H9 (cell line): ENCODE results near the gene SH2D2A. TPM values are rescaled to one million over a fixed set of nuclear protein-coding genes. Genes with fewer than 3 reads are reported as not detected.

ENCODE experiments used
- DNase-seq: peaks from one replicate; pipeline ENCODE4 v3.0.0-alpha.2; 2017
- H2AFZ ChIP-seq: one replicate; pipeline ENCODE4 v1.6.1; 2013; ENCODE audit warnings: mild to moderate bottlenecking, low read length, control low read depth, moderate library complexity
- H2AK5ac ChIP-seq: 2 replicates; pipeline ENCODE4 v1.6.1; 2013; ENCODE audit warnings: low read length, control low read depth, mixed read lengths; ENCODE audit not compliant: insufficient read length
- H2BK120ac ChIP-seq: one replicate; pipeline ENCODE4 v1.6.1; 2013; ENCODE audit warnings: low read depth, mild to moderate bottlenecking, low read length, control low read depth, inconsistent platforms; ENCODE audit not compliant: poor library complexity, severe bottlenecking
- H2BK12ac ChIP-seq: 2 replicates; pipeline ENCODE4 v1.6.1; 2013; ENCODE audit warnings: low read length, control low read depth, mixed read lengths, low read depth; ENCODE audit not compliant: insufficient read length
- H2BK15ac ChIP-seq: 2 replicates; pipeline ENCODE4 v1.6.1; 2013; ENCODE audit warnings: low read depth, low read length, control low read depth
- H2BK20ac ChIP-seq: one replicate; pipeline ENCODE4 v1.6.1; 2013; ENCODE audit warnings: low read depth, mild to moderate bottlenecking, low read length, control low read depth, inconsistent platforms; ENCODE audit not compliant: poor library complexity, severe bottlenecking
- H2BK5ac ChIP-seq: 2 replicates; pipeline ENCODE4 v1.6.1; 2013; ENCODE audit warnings: low read length, control low read depth, mixed read lengths; ENCODE audit not compliant: insufficient read length
- H3K14ac ChIP-seq: 2 replicates; pipeline ENCODE4 v1.6.1; 2013; ENCODE audit warnings: low read length, control low read depth; ENCODE audit not compliant: insufficient read depth
- H3K18ac ChIP-seq: 2 replicates; pipeline ENCODE4 v1.6.1; 2013; ENCODE audit warnings: low read depth, mild to moderate bottlenecking, mixed read lengths, low read length, control low read depth; ENCODE audit not compliant: insufficient read length
- H3K23ac ChIP-seq: 2 replicates; pipeline ENCODE4 v1.6.1; 2013; ENCODE audit warnings: low read length, control low read depth, mixed read lengths, low read depth; ENCODE audit not compliant: insufficient read length
- H3K23me2 ChIP-seq: 2 replicates; pipeline ENCODE4 v1.6.1; 2013; ENCODE audit warnings: low read depth, mild to moderate bottlenecking, mixed read lengths, low read length, control low read depth; ENCODE audit not compliant: insufficient read length, poor library complexity, severe bottlenecking
- H3K27ac ChIP-seq: 2 replicates; pipeline ENCODE4 v1.5.1; 2013; ENCODE audit warnings: low read length, control low read depth, mixed read lengths, low read depth; ENCODE audit not compliant: insufficient read length
- H3K27me3 ChIP-seq: 2 replicates; pipeline ENCODE4 v1.6.1; 2013; ENCODE audit warnings: low read length, control low read depth, inconsistent platforms; ENCODE audit not compliant: insufficient read depth
- H3K4ac ChIP-seq: 2 replicates; pipeline ENCODE4 v1.6.1; 2013; ENCODE audit warnings: low read depth, mild to moderate bottlenecking, control low read depth, inconsistent platforms, low read length, moderate library complexity
- H3K4me1 ChIP-seq: 2 replicates; pipeline ENCODE4 v1.6.1; 2013; ENCODE audit warnings: low read length, control low read depth, inconsistent platforms; ENCODE audit not compliant: insufficient read depth
- H3K4me2 ChIP-seq: 2 replicates; pipeline ENCODE4 v1.6.1; 2013; ENCODE audit warnings: low read length, control low read depth, mixed read lengths; ENCODE audit not compliant: insufficient read length, insufficient read depth
- H3K56ac ChIP-seq: 2 replicates; pipeline ENCODE4 v1.6.1; 2013; ENCODE audit warnings: low read depth, mild to moderate bottlenecking, mixed read lengths, low read length, control low read depth; ENCODE audit not compliant: insufficient read length
- H3K79me1 ChIP-seq: 2 replicates; pipeline ENCODE4 v1.6.1; 2013; ENCODE audit warnings: low read depth, mild to moderate bottlenecking, moderate library complexity, low read length, control low read depth, inconsistent platforms; ENCODE audit not compliant: insufficient read depth, poor library complexity, severe bottlenecking
- H3K79me2 ChIP-seq: 2 replicates; pipeline ENCODE4 v1.6.1; 2013; ENCODE audit warnings: low read length, control low read depth, inconsistent platforms; ENCODE audit not compliant: insufficient read depth
- H3K9ac ChIP-seq: 2 replicates; pipeline ENCODE4 v1.6.1; 2013; ENCODE audit warnings: low read length, control low read depth, mixed read lengths; ENCODE audit not compliant: insufficient read length; ENCODE audit errors: extremely low read depth
- H3K9me3 ChIP-seq: one replicate; pipeline ENCODE4 v1.6.1; 2013; ENCODE audit warnings: low read depth, low read length, inconsistent platforms; ENCODE audit not compliant: control insufficient read depth
- H3T11ph ChIP-seq: one replicate; pipeline ENCODE4 v1.6.1; 2013; ENCODE audit warnings: mild to moderate bottlenecking, low read length, control low read depth, inconsistent platforms
- H4K20me1 ChIP-seq: one replicate; pipeline ENCODE4 v1.6.1; 2013; ENCODE audit not compliant: control insufficient read depth, insufficient read length, insufficient read depth
- H4K5ac ChIP-seq: 2 replicates; pipeline ENCODE4 v1.6.1; 2013; ENCODE audit warnings: low read depth, mild to moderate bottlenecking, mixed read lengths, low read length, control low read depth; ENCODE audit not compliant: insufficient read length
- H4K8ac ChIP-seq: replicated peaks from 2 replicates; pipeline ENCODE4 v1.6.1; 2013; ENCODE audit warnings: low read length, control low read depth, mixed read lengths, low read depth; ENCODE audit not compliant: insufficient read length
- H4K91ac ChIP-seq: 2 replicates; pipeline ENCODE4 v1.6.1; 2013; ENCODE audit warnings: low read depth, mild to moderate bottlenecking, moderate library complexity, mixed read lengths, low read length, control low read depth; ENCODE audit not compliant: insufficient read length
- H3K27ac Mint-ChIP-seq, 3 experiments: 2 replicates in 2 of 3; 3 replicates in 1 of 3; pipeline ENCODE4 v1.8.0; 2020 to 2021; ENCODE audit warnings: mixed read lengths in 3 of 3, mild to moderate bottlenecking in 1 of 3, moderate library complexity in 1 of 3
- H3K27me3 Mint-ChIP-seq: 2 replicates; pipeline ENCODE4 v1.8.0; 2021; ENCODE audit warnings: low read depth, mild to moderate bottlenecking, moderate library complexity, mixed read lengths
- H3K36me3 Mint-ChIP-seq, 3 experiments: 2 replicates in 2 of 3; 3 replicates in 1 of 3; pipeline ENCODE4 v1.8.0; 2020 to 2021; ENCODE audit warnings: low read depth in 3 of 3, mixed read lengths in 3 of 3; ENCODE audit not compliant: insufficient read depth in 1 of 3
- H3K4me1 Mint-ChIP-seq, 2 experiments: 2 replicates each; pipeline ENCODE4 v1.8.0; 2020; ENCODE audit warnings: mixed read lengths in 2 of 2
- H3K4me3 Mint-ChIP-seq, 2 experiments: 2 replicates in 1 of 2; 3 replicates in 1 of 2; pipeline ENCODE4 v1.8.0; 2020 to 2021; ENCODE audit warnings: mild to moderate bottlenecking in 2 of 2, mixed read lengths in 2 of 2, moderate library complexity in 1 of 2
- H3K9me3 Mint-ChIP-seq, 2 experiments: 2 replicates in 1 of 2; 3 replicates in 1 of 2; pipeline ENCODE4 v1.8.0; 2020; ENCODE audit warnings: mild to moderate bottlenecking in 2 of 2, mixed read lengths in 2 of 2, moderate library complexity in 1 of 2
- CTCF ChIP-seq: fragments of 200-600 bp; sonication (generic); conservative IDR thresholded peaks from 3 replicates; pipeline ENCODE4 v1.8.0; 2021; ENCODE audit warnings: antibody characterized with exemption, mild to moderate bottlenecking
- WGBS: extraction: QIAGEN DNeasy Blood & Tissue Kit; methylation state at CpG from one replicate; pipeline ENCODE4 v1.1.7; 2013; ENCODE audit warnings: missing lambda C conversion rate, low lambda C conversion rate, mixed read lengths; ENCODE audit not compliant: insufficient read length; ENCODE audit errors: extremely low coverage; 5-methylcytosine and 5-hydroxymethylcytosine counted together
- total RNA-seq: library from RNA; stranded (reverse); gene quantifications from 2 replicates; pipeline ENCODE4 v1.2.1, GENCODE V29; 2021

Gene SH2D2A
- total RNA-seq, 1 experiment from 2014 or later, result 2.0 TPM

GRCh38 chr1:156864796-156865195, 48.1 kb upstream of the SH2D2A start:
- H2BK20ac ChIP-seq, result no peak overlapping the region
- H3K4me2 ChIP-seq, result no peak overlapping the region
- H3K4ac ChIP-seq, result no peak overlapping the region
- no peak overlapping the region for H3K18ac ChIP-seq
- WGBS, result no CpG with 5 or more reads among the region's 4 CpGs
- no peaks in the 10 kb centered on the region for H3K79me2 ChIP-seq
- no peak overlapping the region for H3T11ph ChIP-seq
- no peak overlapping the region for H3K56ac ChIP-seq
- H4K8ac ChIP-seq, result no peak overlapping the region
- no peak overlapping the region for H2AK5ac ChIP-seq
- Mint-ChIP-seq H3K9me3 (no peaks in the 10 kb centered on the region; a peak in 2 of 5 replicates), H3K27ac (no peak overlapping the region), H3K4me1 (peaks cover 5 to 31% of the 10 kb centered on the region in 2 experiments), H3K36me3 (no peaks in the 10 kb centered on the region), H3K4me3 (no peak overlapping the region), H3K27me3 (peaks cover 77% of the 10 kb centered on the region)
- no peaks in the 10 kb centered on the region for H3K9me3 ChIP-seq
- no peak overlapping the region for H2BK120ac ChIP-seq
- no peak for TF ChIP-seq CTCF
- H4K20me1 ChIP-seq, result no peaks in the 10 kb centered on the region
- H3K23me2 ChIP-seq, result peaks cover 7% of the 10 kb centered on the region
- H2BK12ac ChIP-seq, result no peak overlapping the region
- H3K9ac ChIP-seq, result no peak overlapping the region
- H3K27ac ChIP-seq, result no peak overlapping the region
- no peaks in the 10 kb centered on the region; the same call in 1 of the 2 replicates for H3K4me1 ChIP-seq
- no peak overlapping the region for H2BK5ac ChIP-seq
- peaks cover 42% of the 10 kb centered on the region; the same call in 1 of the 2 replicates for H3K27me3 ChIP-seq
- DNase-seq, result no peak
- H4K5ac ChIP-seq, result no peak overlapping the region
- no peak overlapping the region for H3K14ac ChIP-seq
- H3K23ac ChIP-seq, result no peak overlapping the region
- H3K79me1 ChIP-seq, result no peaks in the 10 kb centered on the region
- H4K91ac ChIP-seq, result no peak overlapping the region
- no peak overlapping the region for H2AFZ ChIP-seq
- no peak overlapping the region for H2BK15ac ChIP-seq
